Muscle of leg (tissue), 11 donors: ENCODE data around the gene SPATA3. TPM values are rescaled to one million over a fixed set of nuclear protein-coding genes. Genes with fewer than 3 reads are reported as not detected.

Experiments
- DNase-seq: peaks from one replicate; pipeline ENCODE4 v3.0.0; 2013
- H3K27ac ChIP-seq: one replicate; pipeline ENCODE4 v1.5.1; 2013; ENCODE audit warnings: mild to moderate bottlenecking, low read length, control low read depth
- H3K27me3 ChIP-seq: one replicate; pipeline ENCODE4 v1.6.1; 2013; ENCODE audit warnings: low read length; ENCODE audit not compliant: control insufficient read depth, insufficient read depth
- H3K36me3 ChIP-seq: one replicate; pipeline ENCODE4 v1.6.1; 2013; ENCODE audit warnings: low read length; ENCODE audit not compliant: control insufficient read depth, insufficient read depth
- H3K4me1 ChIP-seq: one replicate; pipeline ENCODE4 v1.6.1; 2013; ENCODE audit warnings: low read length; ENCODE audit not compliant: control insufficient read depth, insufficient read depth
- H3K4me3 ChIP-seq: one replicate; pipeline ENCODE4 v1.5.1; 2013; ENCODE audit warnings: low read length, control low read depth
- H3K9me3 ChIP-seq: replicated peaks from 2 replicates; pipeline ENCODE4 v1.6.1; 2013; ENCODE audit warnings: low read depth, low read length; ENCODE audit not compliant: control insufficient read depth
- WGBS: methylation state at CpG from one replicate; pipeline ENCODE4 v1.1.5; 2013; ENCODE audit warnings: missing lambda C conversion rate; ENCODE audit not compliant: insufficient coverage; 5-methylcytosine and 5-hydroxymethylcytosine counted together
- polyA plus RNA-seq, 8 donors: library from polyadenylated mRNA; unstranded; fragments of 120-200 nt; gene quantifications; one replicate each; pipeline versions ENCODE4 v1.2.1 to v1.2.3, GENCODE V29; 2013; ENCODE audit warnings: inconsistent platforms in 1 of 8, low replicate concordance in 1 of 8; ENCODE audit not compliant: insufficient read length in 8 of 8, insufficient read depth in 1 of 8
- total RNA-seq: library from RNA; stranded (reverse); fragments of 120-200 nt; gene quantifications from one replicate; pipeline ENCODE4 v1.2.4, GENCODE V29; 2013

The SPATA3 gene
- total and polyA plus RNA-seq, 9 donors = not detected

DNA sequence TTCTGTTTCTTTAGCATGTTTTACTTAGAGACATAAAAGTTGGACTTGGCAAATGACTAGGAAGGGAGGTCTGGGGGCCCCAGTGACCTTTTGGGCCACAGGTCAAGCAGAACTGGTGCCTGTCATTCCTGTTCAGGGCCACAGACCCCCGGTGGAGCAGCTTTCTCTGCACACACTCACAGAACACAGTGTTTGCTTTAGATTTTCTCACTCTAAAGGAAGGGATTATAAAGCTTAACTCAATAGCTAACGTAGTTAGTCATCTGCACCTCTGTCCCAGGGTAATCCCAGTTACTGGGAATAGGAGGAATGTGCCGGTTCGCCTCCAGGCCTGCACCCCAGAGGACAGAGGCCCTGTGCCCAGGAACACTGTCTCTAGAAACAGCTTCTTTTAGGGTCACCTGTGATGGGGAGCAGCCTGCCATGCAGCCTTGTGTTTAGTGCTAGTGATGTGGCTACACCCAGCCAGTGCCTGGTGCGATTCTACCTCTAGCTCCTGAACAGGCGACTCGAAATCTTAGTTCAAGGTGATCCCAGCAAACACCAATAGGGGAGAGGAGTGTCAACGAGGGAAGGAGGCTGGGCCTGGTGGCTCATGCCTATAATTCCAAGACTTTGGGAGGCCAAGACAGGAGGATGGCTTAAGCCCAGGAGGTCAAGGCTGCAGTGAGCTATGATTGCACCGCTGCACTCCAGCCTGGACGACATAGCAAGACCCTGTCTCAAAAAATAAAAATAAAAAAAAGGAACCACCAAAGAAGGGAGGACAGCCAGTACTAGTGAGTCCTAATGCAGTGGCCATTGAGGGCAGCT is 11.6 kb downstream of the SPATA3 start:
- WGBS = 82% methylated on average over 6 of the region's 10 CpGs

DNA sequence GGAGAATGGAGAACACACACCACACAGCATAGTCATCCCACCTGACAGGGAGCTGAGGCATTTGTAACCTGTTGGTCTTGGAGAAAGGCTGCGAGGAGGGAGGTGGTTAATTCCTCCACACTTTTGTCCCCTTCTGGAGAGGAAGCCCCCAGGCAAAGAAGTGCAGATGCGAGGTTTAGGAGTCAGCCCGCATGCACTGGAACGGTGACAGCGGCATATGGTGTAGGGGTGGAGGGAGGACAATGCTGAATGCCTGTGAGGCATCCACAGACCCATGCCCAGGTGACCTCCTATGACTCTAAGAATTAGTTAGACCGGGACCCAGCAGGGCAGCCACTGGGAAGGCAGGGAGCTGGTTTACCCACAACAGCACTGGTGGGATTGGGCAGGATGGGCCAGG is 12.2 kb downstream of the SPATA3 start:
- 82% methylated on average over 4 of the region's 6 CpGs for WGBS
- Histone ChIP-seq H3K27me3 (peaks cover 12% of the 10 kb centered on the region), H3K36me3 (no peaks in the 10 kb centered on the region), H3K9me3 (no peaks in the 10 kb centered on the region), H3K4me1 (no peaks in the 10 kb centered on the region), H3K27ac (no peak overlapping the region), H3K4me3 (no peak overlapping the region)
- no peak for DNase-seq

More for the DNA sequence above, 11.6 kb downstream of the SPATA3 start:
- Histone ChIP-seq H3K36me3 (no peaks in the 10 kb centered on the region), H3K4me3 (no peak overlapping the region), H3K27me3 (peaks cover 14% of the 10 kb centered on the region), H3K4me1 (no peaks in the 10 kb centered on the region), H3K9me3 (no peaks in the 10 kb centered on the region), H3K27ac (no peak overlapping the region)
- no peak for DNase-seq

DNA sequence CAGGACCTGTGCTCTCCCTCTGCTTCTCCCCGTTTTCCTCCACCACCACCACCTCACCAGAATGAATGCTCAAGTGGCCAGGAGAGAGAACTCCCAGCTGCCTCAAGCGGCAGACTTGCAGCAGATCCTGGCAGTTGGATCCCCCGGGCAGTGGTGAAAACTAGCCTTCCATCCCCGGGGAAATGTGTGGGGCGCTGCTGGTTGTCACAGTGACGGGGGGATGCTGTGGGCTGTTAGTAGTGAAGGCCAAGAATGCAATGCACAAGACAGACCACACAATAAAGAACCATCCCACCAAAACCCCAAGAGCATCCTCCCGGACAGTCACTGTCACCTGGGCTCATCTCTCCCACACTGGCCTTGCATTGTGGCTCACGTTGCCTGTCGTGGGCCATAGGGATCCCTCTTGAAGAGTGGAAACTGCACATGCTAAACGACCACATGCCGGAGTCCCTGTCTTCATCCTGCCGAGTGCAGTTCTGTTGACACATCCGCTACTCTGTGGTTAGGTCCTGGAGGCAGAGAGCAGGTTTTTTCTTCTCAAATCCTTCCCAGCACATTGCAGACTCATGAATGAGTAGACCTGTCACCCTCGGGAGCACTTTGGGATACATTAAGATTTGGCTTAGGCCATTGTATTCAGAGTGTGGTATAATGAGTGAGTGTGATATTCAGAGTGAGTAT is 13.5 kb downstream of the SPATA3 start:
- peaks cover 9% of the 10 kb centered on the region for H3K27me3 ChIP-seq
- DNase-seq = no peak
- 57% methylated on average over 3 of the region's 14 CpGs for WGBS
- H3K9me3 ChIP-seq = no peaks in the 10 kb centered on the region
- no peaks in the 10 kb centered on the region for H3K36me3 ChIP-seq
- no peak overlapping the region for H3K4me3 ChIP-seq
- H3K4me1 ChIP-seq = no peaks in the 10 kb centered on the region
- no peak overlapping the region for H3K27ac ChIP-seq

GRCh38 chr2:231010201-231010730 is 14.3 kb downstream of the SPATA3 start:
- Histone ChIP-seq H3K36me3 (no peaks in the 10 kb centered on the region), H3K27ac (no peak overlapping the region), H3K4me3 (no peak overlapping the region), H3K4me1 (no peaks in the 10 kb centered on the region), H3K27me3 (peaks cover 15% of the 10 kb centered on the region), H3K9me3 (no peaks in the 10 kb centered on the region)
- no peak for DNase-seq
- 39% methylated on average over 2 of the region's 2 CpGs for WGBS

- Histone ChIP-seq H3K4me3 (no peak overlapping the region), H3K27me3 (peaks cover 16% of the 10 kb centered on the region), H3K36me3 (no peaks in the 10 kb centered on the region), H3K27ac (no peak overlapping the region), H3K9me3 (no peaks in the 10 kb centered on the region), H3K4me1 (no peaks in the 10 kb centered on the region)
- WGBS = 56% methylated on average over 2 of the region's 2 CpGs
- no peak for DNase-seq
Observed at GRCh38 chr2:231011526-231011925, 15.6 kb downstream of the SPATA3 start.

GRCh38 chr2:231012463-231012862 is 16.5 kb downstream of the SPATA3 start:
- WGBS = 0% methylated on average over 1 of the region's 3 CpGs
- Histone ChIP-seq H3K4me1 (no peaks in the 10 kb centered on the region), H3K36me3 (no peaks in the 10 kb centered on the region), H3K27ac (no peak overlapping the region), H3K27me3 (peaks cover 17% of the 10 kb centered on the region), H3K4me3 (no peak overlapping the region), H3K9me3 (no peaks in the 10 kb centered on the region)
- no peak for DNase-seq

DNA sequence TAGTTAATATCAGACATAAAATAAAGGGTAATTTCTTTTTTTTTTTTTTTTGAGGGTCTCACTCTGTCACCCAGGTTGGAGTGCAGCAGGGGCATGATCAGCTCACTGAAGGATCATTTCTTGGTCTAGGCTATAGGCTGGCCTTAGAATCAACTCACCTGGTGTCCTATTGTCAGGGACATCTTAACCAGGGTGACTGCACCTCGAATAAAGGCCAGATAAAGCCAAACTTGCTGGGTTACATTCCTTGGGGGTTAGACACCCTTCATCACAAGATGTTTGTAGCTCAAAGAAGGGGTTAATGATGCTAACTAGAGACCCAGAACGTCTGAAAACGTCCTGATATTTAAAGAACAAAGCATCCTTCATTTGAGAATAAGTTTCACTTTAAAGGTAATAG is 17.9 kb downstream of the SPATA3 start:
- no peak overlapping the region for H3K4me3 ChIP-seq
- H3K27me3 ChIP-seq = peaks cover 17% of the 10 kb centered on the region
- no peak overlapping the region for H3K27ac ChIP-seq
- no CpG with 5 or more reads among the region's 3 CpGs for WGBS
- no peaks in the 10 kb centered on the region for H3K9me3 ChIP-seq
- H3K36me3 ChIP-seq = no peaks in the 10 kb centered on the region
- DNase-seq = no peak
- no peaks in the 10 kb centered on the region for H3K4me1 ChIP-seq

GRCh38 chr2:231015478-231015877 is 19.6 kb downstream of the SPATA3 start:
- WGBS = 51% methylated on average over 5 of the region's 7 CpGs

GRCh38 chr2:231015926-231016325 is 20.0 kb downstream of the SPATA3 start:
- no peak overlapping the region for H3K27ac ChIP-seq
- 80% methylated on average over 3 of the region's 3 CpGs for WGBS
- H3K36me3 ChIP-seq = no peaks in the 10 kb centered on the region
- no peaks in the 10 kb centered on the region for H3K4me1 ChIP-seq
- H3K4me3 ChIP-seq = no peak overlapping the region
- peaks cover 15% of the 10 kb centered on the region for H3K27me3 ChIP-seq
- no peak for DNase-seq
- H3K9me3 ChIP-seq = no peaks in the 10 kb centered on the region

More at GRCh38 chr2:231015478-231015877, 19.6 kb downstream of the SPATA3 start:
- Histone ChIP-seq H3K4me3 (no peak overlapping the region), H3K36me3 (no peaks in the 10 kb centered on the region), H3K9me3 (no peaks in the 10 kb centered on the region), H3K4me1 (no peaks in the 10 kb centered on the region), H3K27me3 (peaks cover 15% of the 10 kb centered on the region), H3K27ac (no peak overlapping the region)
- no peak for DNase-seq

- 83% methylated on average over 3 of the region's 6 CpGs for WGBS
- no peak for DNase-seq
- Histone ChIP-seq H3K4me1 (no peaks in the 10 kb centered on the region), H3K4me3 (no peak overlapping the region), H3K36me3 (no peaks in the 10 kb centered on the region), H3K27ac (no peak overlapping the region), H3K9me3 (no peaks in the 10 kb centered on the region), H3K27me3 (peaks cover 15% of the 10 kb centered on the region)
Observed at GRCh38 chr2:231016566-231017230, 20.8 kb downstream of the SPATA3 start.
